Vagina (tissue), 2 donors: ENCODE results near the gene SPOCD1.

ENCODE experiments used
- POLR2A ChIP-seq, 2 donors: fragments of 450-650 bp; IDR thresholded peaks; one replicate each; pipeline ENCODE4 v1.6.1; 2017; ENCODE audit warnings: antibody characterized with exemption in 2 of 2, mild to moderate bottlenecking in 2 of 2, moderate library complexity in 2 of 2
- TF ChIP-seq, protein P1 (sequence below), 3 experiments: fragments of 450-650 bp in 2 of 3; fragments of 200-600 bp in 1 of 3; sonication (generic) in 1 of 3; IDR thresholded peaks; one replicate each; pipeline ENCODE4 v1.5.1; 2017 to 2019; ENCODE audit warnings: antibody characterized with exemption in 3 of 3, mild to moderate bottlenecking in 2 of 3, moderate library complexity in 2 of 3

DNA sequence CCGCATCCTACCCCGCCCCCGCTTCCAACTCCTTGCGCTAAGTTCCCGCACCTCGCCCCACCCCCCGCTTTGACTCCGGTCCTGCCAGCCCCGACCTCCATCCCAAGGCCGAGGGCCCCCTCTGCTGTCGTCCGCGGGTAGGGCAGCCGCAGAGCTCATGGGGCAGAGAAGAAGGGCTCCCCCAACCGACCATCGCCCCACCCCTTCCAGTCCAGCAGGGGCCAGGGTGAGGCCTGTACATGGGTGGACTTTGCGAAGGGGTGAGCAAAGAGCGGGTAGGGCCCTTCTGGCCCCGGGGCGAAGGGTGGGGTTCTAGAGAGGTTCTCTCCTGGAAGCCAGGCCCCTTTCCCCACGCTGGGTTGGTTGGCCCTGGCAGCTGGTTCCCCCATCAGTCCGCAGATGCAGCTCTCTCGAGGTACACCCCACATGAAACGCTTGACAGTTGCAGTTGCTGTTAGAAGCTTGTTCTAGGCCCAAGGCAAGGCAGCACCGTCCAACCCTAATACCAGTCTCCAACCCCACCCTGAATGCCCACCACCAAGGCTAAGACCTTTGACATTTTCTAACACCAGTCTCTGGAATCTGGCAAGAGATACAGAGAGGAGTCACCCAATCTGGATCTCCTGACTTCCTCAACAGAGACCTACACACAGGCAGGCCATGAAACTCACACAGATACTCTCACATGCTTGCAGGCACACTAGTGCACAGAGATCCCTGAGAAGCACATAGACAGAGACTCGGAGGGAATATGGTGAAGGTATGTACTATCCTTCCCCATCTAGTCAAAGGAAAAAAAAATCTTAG is 26.4 kb downstream of the SPOCD1 start:
- TF ChIP-seq, protein P1, sequence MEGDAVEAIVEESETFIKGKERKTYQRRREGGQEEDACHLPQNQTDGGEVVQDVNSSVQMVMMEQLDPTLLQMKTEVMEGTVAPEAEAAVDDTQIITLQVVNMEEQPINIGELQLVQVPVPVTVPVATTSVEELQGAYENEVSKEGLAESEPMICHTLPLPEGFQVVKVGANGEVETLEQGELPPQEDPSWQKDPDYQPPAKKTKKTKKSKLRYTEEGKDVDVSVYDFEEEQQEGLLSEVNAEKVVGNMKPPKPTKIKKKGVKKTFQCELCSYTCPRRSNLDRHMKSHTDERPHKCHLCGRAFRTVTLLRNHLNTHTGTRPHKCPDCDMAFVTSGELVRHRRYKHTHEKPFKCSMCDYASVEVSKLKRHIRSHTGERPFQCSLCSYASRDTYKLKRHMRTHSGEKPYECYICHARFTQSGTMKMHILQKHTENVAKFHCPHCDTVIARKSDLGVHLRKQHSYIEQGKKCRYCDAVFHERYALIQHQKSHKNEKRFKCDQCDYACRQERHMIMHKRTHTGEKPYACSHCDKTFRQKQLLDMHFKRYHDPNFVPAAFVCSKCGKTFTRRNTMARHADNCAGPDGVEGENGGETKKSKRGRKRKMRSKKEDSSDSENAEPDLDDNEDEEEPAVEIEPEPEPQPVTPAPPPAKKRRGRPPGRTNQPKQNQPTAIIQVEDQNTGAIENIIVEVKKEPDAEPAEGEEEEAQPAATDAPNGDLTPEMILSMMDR (IDR thresholded peaks at IDR 0.05), result peak; percentile 73 to 93 (median 88)
- TF ChIP-seq POLR2A (IDR thresholded peaks at IDR 0.05), result no peak
